ENCODE measurements around the gene CDK15. TPM values are rescaled to one million over a fixed set of nuclear protein-coding genes. Genes with fewer than 3 reads are reported as not detected.
A peak's percentile ranks its signal among the peaks of the same experiment; 100 is the strongest.

CDK15 gene
- total and polyA plus RNA-seq, 10 donors = 0.02 to 0.64 (median 0.16) TPM; not detected in 6

GRCh38 chr2:201880993-201881611 lies 74.8 kb downstream of the CDK15 start:
- no peaks in the 10 kb centered on the region for H3K9me3 ChIP-seq
- H3K27me3 ChIP-seq (replicated peaks in 1 of 7) = peaks cover 0 to 66% (median 7%) of the 10 kb centered on the region in 7 donors
- no peak overlapping the region for H3K27ac ChIP-seq
- H3K36me3 ChIP-seq = no peaks in the 10 kb centered on the region
- peaks cover 0 to 32% (median 18%) of the 10 kb centered on the region in 6 donors for H3K4me1 ChIP-seq
- no peak for DNase-seq
- TF ChIP-seq POLR2AphosphoS5 (IDR thresholded peaks at IDR 0.05) = no peak
- TF ChIP-seq POLR2A (IDR thresholded peaks at IDR 0.05) = no peak
- TF ChIP-seq CTCF (IDR thresholded peaks at IDR 0.05 in 8 of 11, conservative IDR thresholded peaks at IDR 0.05 in 3 of 11) = no peak
- WGBS, 5 donors = 43 to 66% (median 44%) methylated on average over 9 of the region's 9 CpGs
- H3K4me3 ChIP-seq = no peak overlapping the region
- intact Hi-C loops (cut with DNase I; ENCODE audit: low total_unique reads) = no loop called here

GRCh38 chr2:201881741-201882140 lies 75.4 kb downstream of the CDK15 start:
- H3K27ac ChIP-seq = no peak overlapping the region
- no peaks in the 10 kb centered on the region for H3K36me3 ChIP-seq
- 81 to 92% (median 86%) methylated on average over 4 of the region's 4 CpGs for whole genome bisulfite sequencing, 5 donors
- H3K4me1 ChIP-seq = peaks cover 0 to 32% (median 18%) of the 10 kb centered on the region in 6 donors
- H3K4me3 ChIP-seq = no peak overlapping the region
- no peak for DNase-seq
- intact Hi-C loops (cut with DNase I; ENCODE audit: low total_unique reads) = no loop called here
- peaks cover 0 to 66% (median 7%) of the 10 kb centered on the region in 7 donors for H3K27me3 ChIP-seq (replicated peaks in 1 of 7)
- H3K9me3 ChIP-seq = no peaks in the 10 kb centered on the region
- TF ChIP-seq POLR2AphosphoS5 (IDR thresholded peaks at IDR 0.05) (no peak), CTCF (IDR thresholded peaks at IDR 0.05 in 8 of 11, conservative IDR thresholded peaks at IDR 0.05 in 3 of 11) (no peak), POLR2A (IDR thresholded peaks at IDR 0.05) (no peak)

- no peak for DNase-seq
- WGBS, 5 donors = 6 to 11% (median 8%) methylated on average over 14 of the region's 14 CpGs
- intact Hi-C loops (cut with DNase I; ENCODE audit: low total_unique reads) = no loop called here
- Histone ChIP-seq H3K4me1 (peaks cover 0 to 32% (median 18%) of the 10 kb centered on the region in 6 donors), H3K4me3 (peak overlapping the region in 1 of 8 donors; percentile 28), H3K9me3 (no peaks in the 10 kb centered on the region), H3K27me3 (replicated peaks in 1 of 7) (peaks cover 0 to 61% (median 7%) of the 10 kb centered on the region in 7 donors), H3K36me3 (no peaks in the 10 kb centered on the region), H3K27ac (no peak overlapping the region)
- TF ChIP-seq CTCF (IDR thresholded peaks at IDR 0.05 in 8 of 11, conservative IDR thresholded peaks at IDR 0.05 in 3 of 11) = no peak
- no peak for TF ChIP-seq POLR2AphosphoS5 (IDR thresholded peaks at IDR 0.05)
- TF ChIP-seq POLR2A (IDR thresholded peaks at IDR 0.05) = no peak
These were observed 76.2 kb downstream of the CDK15 start for GRCh38 chr2:201882353-201883090.
